ENCODE data around the gene FRMD4A.

Gene FRMD4A

DNA sequence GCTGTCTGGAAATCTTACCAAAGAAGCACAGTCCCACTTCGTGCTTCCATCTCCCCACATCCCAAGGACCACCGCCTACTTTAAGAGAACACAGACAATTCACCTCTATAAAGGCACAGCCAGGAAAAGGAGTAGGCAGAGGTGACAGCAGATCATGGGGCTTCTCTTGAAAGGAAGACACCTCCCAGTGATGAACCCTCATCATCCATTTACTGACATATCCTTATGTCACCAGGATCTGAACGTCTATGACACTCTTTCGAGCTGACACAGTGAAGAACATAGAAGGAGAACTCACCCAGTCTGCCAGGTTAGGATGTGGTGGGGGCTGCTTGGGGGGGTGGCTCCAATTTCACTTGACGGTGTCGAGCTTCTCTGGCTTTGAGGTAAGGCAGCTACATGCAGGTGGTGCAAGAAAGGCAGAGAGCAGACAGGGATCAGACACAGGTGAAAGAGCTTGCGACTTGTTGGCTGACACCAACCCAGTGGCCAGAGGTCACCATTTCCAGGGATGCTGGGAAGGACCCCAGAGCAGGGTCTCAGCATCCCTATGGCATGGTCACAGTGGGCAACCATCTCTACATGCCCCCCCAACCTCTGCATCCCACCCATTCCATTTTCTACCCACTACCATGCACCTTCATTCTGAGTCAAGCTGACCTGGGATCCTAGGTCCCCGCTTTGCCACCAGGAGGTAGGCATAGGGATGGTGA lies 676.5 kb downstream of the FRMD4A start:
- no peak for DNase-seq (ENCODE audit: low read depth, low spot score)

DNA sequence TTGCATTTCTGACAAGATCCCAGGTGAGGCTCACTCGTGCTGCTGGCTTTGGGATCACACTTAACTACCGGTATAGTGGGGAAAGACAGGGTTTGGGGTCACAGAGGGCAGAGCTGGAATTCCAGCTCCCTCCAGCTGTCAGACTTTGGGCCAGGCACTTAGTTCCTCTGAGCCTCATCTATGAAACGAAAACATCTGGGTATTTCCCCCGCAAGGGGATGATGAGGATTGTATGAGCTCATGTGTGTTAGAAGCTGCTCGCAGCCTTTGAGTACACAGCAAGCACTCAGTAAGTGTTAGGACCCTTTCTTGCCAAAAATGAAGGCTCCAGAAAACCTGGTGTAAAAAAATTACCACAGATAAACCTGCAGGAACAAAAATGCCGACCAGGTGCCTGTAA lies 677.9 kb downstream of the FRMD4A start:
- DNase-seq (ENCODE audit: low read depth, low spot score): no peak

DNA sequence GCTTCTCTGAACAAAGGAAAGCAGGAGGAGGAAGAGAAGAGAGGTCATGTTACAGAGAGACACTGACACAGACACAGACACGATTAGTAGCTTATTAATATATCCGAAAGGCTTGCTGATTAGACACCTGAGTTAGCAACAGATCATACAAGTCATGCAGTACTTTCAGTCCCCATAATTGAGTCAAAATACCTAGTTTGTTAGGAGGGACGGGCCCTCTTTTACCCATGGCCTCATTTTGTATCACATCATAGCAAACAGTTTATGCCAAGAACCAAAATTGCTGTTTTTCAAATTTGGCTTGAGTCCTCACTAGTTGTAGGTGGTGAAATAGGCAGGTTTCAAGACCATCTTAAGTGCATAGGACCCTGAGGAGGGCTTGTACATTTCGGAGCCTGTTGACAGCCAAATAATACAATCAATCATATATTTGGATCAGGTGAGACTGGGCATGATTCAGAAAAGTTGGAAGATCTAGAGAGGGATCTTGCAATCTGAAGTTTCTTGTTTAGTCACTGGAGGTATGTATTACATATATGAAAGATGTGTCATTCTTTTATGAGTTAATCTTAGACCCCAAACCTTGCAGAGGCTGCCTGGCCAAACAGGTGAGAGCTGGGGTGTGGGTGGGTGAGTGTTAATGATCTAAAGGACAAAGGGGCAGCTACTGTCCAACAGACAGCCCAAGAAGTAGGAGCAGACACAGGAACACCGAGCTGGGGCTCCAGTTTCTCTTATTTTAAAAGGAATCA lies 678.6 kb downstream of the FRMD4A start:
- DNase-seq (ENCODE audit: low read depth, low spot score): no peak

DNA sequence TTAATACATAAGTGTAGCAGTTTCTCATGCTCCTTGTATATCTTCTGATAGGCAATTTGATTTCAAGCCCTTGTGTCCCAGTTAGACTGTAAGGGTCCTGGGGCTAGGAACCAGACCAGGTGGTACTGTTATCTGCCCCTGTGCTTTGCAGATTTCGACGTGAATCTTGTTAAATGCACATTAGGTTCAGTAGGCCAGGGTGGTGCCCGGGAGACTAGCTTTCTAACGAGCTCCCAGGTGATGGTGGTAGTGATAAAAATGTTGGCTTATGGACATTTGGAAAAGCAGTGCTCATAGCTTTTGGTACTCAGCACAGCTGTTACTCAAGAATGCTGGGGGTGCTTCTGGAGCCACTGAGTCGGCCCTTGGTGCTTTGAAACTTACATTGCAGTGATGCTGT lies 679.8 kb downstream of the FRMD4A start:
- DNase-seq (ENCODE audit: low read depth, low spot score): no peak

DNA sequence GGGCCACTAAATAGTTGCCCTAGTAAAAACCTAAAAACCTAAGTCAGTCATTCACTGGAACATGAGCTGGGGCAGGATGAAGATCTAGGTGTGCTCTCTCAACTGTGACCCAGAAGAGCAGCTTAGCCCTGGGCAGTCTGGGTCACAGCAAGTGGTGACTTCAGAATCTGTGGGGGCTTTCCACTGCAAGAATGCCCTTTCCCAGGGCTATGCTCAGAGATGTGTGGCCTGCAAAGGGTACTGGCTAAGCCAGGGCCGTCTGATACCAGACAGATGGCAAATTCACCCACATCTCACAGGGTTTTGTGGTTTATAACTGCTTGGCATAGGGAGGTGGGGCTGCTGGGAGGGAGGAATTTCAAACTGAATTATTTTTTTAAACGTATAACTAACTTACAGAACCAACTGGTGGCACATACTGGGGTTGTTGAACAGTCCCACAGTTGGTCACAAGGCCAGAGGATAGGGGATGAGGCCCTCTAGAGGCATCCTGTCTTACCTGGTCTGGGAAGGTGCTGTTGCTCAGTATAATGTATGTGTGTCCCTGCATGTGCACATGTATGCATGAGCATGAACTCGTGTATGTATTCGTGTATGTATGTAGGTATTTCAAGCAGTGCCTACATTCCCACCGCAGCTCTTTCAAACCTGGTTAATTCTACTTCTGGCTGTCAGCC lies 680.7 kb downstream of the FRMD4A start:
- DNase-seq (ENCODE audit: low read depth, low spot score): no peak

DNA sequence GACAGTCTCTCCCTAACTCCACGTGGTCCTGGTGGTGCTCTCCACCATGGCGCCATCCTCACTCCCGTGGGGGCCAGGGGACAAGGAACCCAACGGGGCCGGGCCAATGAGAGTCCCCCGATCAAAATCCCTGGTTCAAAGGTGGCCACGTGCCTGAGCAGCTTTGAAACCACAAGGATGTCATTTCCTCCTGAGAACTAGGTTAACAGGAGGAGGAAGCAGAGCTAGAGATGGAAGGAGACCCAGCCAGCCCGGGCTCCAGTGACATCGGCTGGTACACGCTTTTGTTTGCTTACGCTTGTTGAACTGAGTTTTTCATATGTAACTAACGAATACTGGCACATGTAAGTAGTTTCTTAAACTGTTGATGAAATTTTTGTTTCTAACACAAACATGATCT lies 682.3 kb downstream of the FRMD4A start:
- DNase-seq (ENCODE audit: low read depth, low spot score): no peak

DNA sequence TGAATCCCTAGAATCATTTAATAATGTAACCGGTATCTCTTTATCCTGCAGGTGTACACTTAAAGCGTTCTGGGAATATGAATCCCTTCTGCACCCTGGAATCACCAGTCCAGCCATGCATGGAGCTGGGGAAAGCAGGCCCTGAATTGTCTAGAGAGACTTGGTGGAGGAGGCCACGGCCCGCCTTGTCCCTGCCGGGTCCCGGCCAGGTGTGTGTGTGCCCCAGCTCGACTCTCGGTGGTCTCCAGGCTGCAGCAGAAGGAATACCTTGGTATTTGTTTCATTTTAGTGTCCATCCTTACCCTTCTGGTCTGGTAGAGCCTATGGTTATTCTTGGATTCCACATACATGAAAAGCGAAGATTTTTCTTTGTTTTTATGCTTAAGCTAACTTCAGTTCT lies 685.9 kb downstream of the FRMD4A start:
- DNase-seq (ENCODE audit: low read depth, low spot score): no peak

DNA sequence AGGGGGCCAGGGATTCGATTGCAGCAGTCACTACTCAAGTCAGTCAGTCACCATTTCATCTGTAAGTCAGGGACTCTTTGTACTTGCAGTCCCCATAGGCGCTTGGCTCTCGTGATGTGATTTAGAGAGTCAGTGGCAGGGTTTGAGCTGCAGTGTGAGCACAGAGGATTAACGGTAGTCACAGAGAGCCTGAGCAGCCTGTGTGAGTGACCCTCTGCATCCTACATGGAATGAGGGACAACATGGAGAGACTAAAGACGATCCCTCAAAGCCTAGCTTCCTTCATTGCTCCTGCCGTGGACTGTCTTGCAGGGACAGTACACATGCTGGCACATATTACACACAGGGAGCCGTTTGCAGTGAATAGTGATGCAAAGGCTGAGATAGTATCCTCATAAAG lies 687.7 kb downstream of the FRMD4A start:
- no peak for DNase-seq (ENCODE audit: low read depth, low spot score)

DNA sequence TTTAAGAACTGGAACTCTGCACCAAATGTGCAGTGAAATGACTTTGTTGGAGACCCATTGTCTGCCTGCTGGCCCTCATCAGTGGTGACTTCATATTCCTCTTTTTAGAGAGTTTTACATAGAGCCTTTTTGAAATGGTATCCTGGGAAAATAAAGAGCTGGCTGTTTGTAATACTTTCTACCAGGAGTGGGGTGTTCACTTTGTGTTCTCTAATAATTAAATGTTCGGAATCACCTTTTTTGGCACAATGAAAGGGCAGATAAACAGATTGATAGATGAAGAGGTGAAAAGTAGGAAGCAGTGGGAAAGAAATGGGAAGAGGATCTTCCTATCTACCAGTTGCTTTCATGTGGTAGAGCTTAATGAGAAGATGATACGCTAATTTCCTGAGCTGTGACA lies 688.4 kb downstream of the FRMD4A start:
- DNase-seq (ENCODE audit: low read depth, low spot score): no peak

DNA sequence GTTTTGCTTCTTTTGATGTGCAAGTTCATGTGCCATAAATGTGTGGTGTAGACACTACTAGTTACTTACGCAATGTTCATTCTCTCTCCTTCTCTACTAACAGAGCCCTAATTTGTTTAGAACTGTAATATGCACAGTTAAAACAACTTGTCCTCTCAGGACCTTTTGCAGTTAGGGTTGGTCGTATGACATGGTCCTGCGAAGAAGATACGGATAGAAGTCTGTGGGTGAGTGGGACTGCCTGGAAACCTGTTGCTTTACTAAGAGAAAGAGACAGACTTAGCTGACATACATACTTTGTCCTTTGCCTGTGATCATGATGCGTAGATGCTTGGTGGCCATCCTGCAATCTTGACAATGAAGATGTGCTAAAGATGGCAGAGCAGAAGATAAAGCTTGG lies 692.8 kb downstream of the FRMD4A start:
- DNase-seq (ENCODE audit: low read depth, low spot score): no peak

DNA sequence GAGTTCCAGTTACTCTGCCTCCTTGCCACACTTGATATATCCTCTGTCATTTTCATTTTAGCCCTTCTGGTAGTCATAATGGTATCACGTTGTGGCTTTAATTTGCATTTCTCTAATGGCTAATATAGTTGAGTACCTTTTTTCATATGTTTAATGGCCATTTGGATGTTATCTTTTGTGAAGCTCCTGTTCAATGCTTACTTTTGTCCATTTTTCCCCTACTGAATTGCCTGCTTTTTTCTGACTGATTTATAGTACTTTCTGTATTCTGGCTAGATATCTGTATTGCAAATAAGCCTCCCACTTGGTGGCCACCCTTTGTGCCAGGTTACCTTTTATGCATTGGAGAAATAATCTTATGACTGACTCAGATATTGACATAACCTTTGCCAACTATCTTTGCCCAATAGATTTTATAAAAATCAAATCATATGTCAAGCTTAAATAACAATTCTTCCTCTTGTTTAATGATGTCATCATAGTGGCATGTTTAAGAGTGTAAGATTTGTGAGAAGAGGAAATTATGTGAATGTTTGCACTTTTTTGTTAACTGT lies 693.3 kb downstream of the FRMD4A start:
- no peak for DNase-seq (ENCODE audit: low read depth, low spot score)

DNA sequence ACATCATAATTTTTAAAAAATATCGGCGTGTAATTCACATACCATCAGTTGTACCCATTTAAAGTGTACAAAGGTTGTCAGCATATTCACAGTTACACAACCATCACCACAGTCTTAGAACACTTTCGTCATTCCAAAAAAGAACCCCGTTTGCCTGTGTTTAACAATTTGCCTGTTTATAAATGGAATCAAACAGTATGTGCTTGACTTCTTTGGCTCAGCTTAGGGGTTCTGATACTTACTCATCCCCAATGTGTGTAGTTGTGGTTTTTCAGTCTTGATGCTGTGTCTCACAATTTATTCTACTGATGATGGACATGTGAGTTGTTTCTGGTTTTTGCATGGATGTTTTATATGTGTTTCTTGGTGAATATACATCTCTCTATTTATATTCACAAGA lies 693.9 kb downstream of the FRMD4A start:
- no peak for DNase-seq (ENCODE audit: low read depth, low spot score)

DNA sequence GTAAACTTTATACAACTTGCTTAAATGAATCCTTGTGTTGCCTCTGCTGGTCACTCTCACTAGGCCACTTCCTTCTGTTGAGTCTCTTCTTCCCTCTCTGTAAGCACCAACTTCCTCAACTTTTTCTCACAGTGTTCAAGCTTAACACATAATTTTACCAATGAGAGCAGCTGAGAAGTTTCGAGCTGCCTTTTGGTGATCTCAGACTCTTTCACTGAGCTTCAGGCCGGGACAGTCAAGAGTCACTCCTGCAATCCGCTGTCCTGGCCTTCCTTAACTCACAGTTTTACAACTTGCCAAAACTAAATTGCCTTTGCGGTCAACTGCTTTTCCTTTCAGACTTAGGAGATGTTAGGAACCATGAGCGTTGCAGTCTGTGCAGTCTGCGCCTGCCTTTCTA lies 696.5 kb downstream of the FRMD4A start:
- no peak for DNase-seq (ENCODE audit: low read depth, low spot score)

DNA sequence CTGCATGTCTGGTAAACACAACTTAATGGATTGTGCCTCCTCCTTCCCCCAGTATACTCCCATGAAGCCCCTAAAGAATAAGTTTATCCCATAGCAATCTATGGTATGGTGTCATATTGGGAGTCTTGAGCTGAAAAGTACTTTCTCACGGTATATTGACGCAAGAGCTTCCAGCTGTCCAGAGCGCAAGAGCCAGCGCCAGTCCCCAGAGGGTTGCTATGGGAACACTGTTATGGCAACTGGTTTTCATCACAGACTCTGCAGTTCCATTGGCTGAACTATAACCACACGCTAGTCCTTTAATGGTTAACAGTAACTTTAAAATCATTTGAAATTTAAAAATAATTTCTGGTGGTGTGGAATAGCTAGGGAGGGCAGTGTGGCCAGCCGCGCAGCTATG lies 697.0 kb downstream of the FRMD4A start:
- DNase-seq (ENCODE audit: low read depth, low spot score): no peak

DNA sequence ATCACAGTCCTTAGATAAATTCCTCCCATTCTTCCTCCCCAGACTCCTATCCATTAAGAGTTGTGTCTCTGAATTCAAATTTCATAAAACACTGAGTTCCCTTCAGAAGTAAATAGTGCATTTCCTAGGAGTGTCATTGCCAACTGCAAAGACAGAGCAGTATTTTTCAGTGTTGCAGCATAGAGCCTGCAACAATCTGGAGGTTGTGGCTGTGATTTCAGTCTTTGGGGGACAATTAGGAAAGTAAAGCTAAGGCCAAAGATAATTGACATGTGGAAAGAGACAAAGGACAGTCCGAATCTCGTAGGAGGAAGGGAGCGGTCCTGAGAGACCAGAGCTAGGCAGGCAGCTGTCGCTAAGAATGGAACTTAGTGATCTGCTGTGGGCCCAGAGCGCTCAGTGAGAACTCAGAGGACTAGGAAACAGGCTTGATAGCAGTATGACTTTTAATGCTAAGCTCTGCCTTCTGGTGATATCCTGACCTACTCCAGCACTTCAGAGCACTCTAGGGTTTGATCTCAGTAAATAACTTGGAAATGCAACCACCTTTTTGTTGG lies 697.8 kb downstream of the FRMD4A start:
- no peak for DNase-seq (ENCODE audit: low read depth, low spot score)

DNA sequence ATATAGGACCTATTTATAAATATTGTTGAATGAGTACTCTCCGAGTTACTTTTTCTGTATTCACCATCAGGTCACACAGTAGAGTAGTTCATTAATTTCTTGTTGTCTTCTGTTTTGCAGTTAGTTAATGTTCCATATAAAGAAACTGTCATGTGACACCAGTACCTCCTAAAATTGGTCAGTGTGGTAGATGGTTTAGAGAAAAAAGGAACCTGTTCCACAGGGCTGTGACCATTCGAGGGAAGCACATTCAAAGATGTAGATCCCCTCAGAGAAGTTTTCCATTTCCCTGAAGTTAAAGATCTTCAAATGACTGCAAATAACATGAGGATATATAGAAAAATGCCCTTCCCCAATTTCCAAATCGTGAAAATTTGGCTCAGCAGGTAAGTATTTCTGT lies 698.3 kb downstream of the FRMD4A start:
- no peak for DNase-seq (ENCODE audit: low read depth, low spot score)

DNA sequence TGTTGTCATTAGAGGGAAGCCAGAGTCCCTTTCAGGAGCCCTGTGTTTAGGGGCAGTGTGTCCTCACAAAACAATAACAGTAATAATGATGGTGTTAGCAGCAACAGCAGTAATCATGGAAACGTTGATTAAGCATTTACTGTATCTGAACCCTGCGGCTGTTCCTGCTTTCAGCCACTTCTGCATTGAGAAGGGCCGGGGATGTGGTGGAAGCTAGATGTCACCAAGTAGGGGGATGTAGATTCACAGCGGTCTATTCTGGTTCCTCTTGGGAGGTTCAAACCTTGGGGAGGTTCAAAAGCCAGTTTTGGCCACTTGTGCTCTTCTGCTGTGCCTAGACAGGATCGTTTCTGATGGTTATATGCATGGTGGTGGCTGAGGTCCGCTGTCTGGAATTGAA lies 699.1 kb downstream of the FRMD4A start:
- DNase-seq (ENCODE audit: low read depth, low spot score): no peak

DNA sequence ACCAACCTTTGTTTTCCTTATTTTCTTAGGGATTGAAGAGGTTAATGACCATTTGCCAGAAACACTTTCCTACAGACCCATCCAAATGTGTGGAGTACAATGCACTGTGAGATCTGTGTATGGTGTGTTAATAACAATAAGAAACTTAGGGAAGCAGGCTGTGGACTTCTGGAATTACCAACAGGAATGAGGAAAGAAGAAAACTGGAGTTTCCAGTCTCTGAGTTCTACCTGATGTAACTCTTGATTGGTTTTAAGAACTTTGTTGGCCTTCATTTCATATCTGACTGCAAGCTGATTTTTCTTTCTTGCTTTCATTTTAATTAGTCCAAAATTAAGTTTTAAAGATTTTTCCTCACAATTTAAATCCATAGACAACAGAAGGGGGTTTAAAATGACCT lies 700.5 kb downstream of the FRMD4A start:
- DNase-seq (ENCODE audit: low read depth, low spot score): no peak

DNA sequence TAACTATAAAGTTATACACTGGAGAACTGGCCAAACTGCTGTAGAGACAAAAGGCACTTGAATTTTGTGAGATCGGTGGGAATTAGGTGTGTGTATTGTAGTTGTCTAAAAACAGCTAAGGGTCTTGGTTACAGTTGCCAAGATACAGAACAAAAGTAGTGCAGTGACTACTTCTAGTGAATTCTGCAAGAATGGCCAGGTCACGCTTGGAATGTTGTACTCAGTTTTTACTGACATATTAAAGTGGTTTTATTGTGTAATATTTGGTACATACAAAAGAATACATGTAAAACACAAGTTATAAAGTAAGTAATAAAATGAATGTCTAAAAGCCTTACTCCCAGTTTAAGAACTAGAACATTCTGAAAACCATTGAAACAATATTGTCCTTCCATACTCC lies 701.6 kb downstream of the FRMD4A start:
- no peak for DNase-seq (ENCODE audit: low read depth, low spot score)

DNA sequence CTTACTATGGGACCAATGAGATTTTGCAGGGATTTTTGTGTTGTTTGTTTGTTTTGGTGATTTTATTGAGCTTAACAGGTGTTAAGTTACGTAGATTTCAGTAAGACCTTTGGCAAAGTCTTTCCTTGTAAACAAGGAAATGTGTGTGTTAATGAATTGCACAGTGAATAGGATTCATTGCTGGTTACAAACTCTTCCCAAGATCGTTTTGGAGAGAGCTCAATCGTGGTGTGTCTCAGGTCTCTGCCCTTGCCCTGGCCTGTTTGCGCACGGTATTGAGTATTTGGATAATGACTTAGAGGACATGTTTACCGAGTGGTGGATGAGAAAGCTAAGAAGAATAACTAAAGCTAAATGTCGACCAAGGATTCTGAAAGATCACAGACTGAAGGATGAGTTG lies 702.1 kb downstream of the FRMD4A start:
- DNase-seq (ENCODE audit: low read depth, low spot score): no peak

DNA sequence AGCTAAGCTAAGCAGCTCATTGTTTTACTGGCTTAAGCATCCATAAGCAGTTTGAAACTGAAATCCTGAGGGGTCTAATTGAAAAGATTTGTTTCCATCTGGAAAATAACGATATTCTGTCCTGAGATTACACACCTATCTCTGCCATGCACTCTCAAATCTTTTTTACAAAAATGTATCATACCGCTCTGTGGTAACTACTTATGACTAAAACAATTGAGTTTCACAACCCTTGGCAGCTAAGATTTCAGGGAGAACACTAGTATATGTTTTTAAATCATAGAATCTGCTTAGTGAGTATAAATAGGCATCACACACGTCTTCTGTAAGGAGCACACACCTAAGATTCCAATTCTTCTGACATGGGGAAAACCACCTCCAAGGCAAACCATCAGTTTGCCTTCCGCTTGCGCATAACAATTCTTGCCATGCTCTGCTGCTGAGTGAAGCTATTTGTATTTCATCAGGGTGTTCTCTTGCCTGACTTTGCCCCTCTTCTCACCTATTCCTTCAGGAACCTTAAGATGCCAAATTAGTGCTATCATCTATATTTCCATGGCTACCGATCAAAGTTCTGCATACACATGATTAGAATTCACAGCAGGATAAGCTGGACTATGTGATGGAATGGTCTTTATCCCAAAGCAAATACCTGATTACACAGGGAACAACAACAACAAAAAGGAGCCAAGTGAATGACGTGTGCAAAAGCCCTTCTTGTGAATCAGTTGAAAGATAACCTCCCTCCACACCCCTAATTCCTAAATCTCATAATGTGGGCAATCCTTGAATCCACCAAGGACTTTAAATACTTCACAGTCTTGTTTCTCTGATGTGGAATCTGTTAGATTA lies 703.0 kb downstream of the FRMD4A start:
- no peak for DNase-seq (ENCODE audit: low read depth, low spot score)

Measured in activated CD4-positive, CD25-positive, alpha-beta regulatory T cell treated with anti-CD3 and anti-CD28 coated beads, Interleukin-2, amount 50 U/mL, for 16 hours (primary cell).